Mesodermal cell (in vitro differentiated cells): ENCODE results near the gene REXO4.
"Not testable (repeated sequence)": the region's sequence is repeated elsewhere in the genome, so short reads cannot be mapped to it uniquely, and the experiment has no call there.

Experiments
- H3K27ac ChIP-seq: 2 replicates; pipeline ENCODE4 v1.7.0; 2013; ENCODE audit warnings: mild to moderate bottlenecking, low read depth, low read length, moderate library complexity; ENCODE audit not compliant: severe bottlenecking
- H3K36me3 ChIP-seq: 2 replicates; pipeline ENCODE4 v1.7.1; 2013; ENCODE audit warnings: mild to moderate bottlenecking, low read length, moderate library complexity; ENCODE audit not compliant: control insufficient read depth, insufficient read depth
- H3K4me1 ChIP-seq: one replicate; pipeline ENCODE4 v1.7.1; 2013; ENCODE audit warnings: mild to moderate bottlenecking, low read length; ENCODE audit not compliant: insufficient read depth, control insufficient read depth, poor library complexity, severe bottlenecking
- H3K4me3 ChIP-seq: 2 replicates; pipeline ENCODE4 v1.7.0; 2013; ENCODE audit warnings: low read length, control low read depth, mild to moderate bottlenecking; ENCODE audit not compliant: insufficient read depth, poor library complexity, severe bottlenecking; ENCODE audit errors: extremely low read depth
- H3K9me3 ChIP-seq: 2 replicates; pipeline ENCODE4 v1.7.1; 2013; ENCODE audit warnings: mild to moderate bottlenecking, low read length, moderate library complexity; ENCODE audit not compliant: control insufficient read depth
- WGBS, 2 experiments: methylation state at CpG; one replicate each; pipeline ENCODE4 v1.1.5; 2013; ENCODE audit warnings: missing lambda C conversion rate in 2 of 2; ENCODE audit not compliant: insufficient coverage in 2 of 2; 5-methylcytosine and 5-hydroxymethylcytosine counted together

Gene REXO4

GRCh38 chr9:133397895-133398294, 19.9 kb downstream of the REXO4 start:
- H3K36me3 ChIP-seq = no peaks in the 10 kb centered on the region
- H3K4me3 ChIP-seq = no peak overlapping the region
- H3K9me3 ChIP-seq = no peaks in the 10 kb centered on the region
- no peaks in the 10 kb centered on the region for H3K4me1 ChIP-seq
- 85 to 89% methylated on average over 3 to 9 of the region's 9 CpGs for WGBS, 2 experiments
- H3K27ac ChIP-seq = no peak overlapping the region

- whole genome bisulfite sequencing, 2 experiments = 86 to 92% methylated on average over 3 to 6 of the region's 6 CpGs
- Histone ChIP-seq H3K9me3 (no peaks in the 10 kb centered on the region), H3K27ac (no peak overlapping the region), H3K36me3 (no peaks in the 10 kb centered on the region), H3K4me3 (no peak overlapping the region), H3K4me1 (no peaks in the 10 kb centered on the region)
Measured at GRCh38 chr9:133397370-133397769, 20.4 kb downstream of the REXO4 start.

GRCh38 chr9:133396952-133397351, 20.9 kb downstream of the REXO4 start:
- 35 to 39% methylated on average over 14 of the region's 14 CpGs for WGBS, 2 experiments
- Histone ChIP-seq H3K36me3 (no peaks in the 10 kb centered on the region), H3K4me1 (no peaks in the 10 kb centered on the region), H3K4me3 (no peak overlapping the region), H3K27ac (no peak overlapping the region), H3K9me3 (no peaks in the 10 kb centered on the region)

GRCh38 chr9:133394687-133395271, 23.0 kb downstream of the REXO4 start:
- Histone ChIP-seq H3K36me3 (no peaks in the 10 kb centered on the region), H3K4me1 (no peaks in the 10 kb centered on the region), H3K27ac (no peak overlapping the region), H3K9me3 (peaks cover 4% of the 10 kb centered on the region), H3K4me3 (no peak overlapping the region)
- 56 to 75% methylated on average over 6 to 7 of the region's 8 CpGs for WGBS, 2 experiments

- Histone ChIP-seq H3K27ac (no peak overlapping the region), H3K36me3 (no peaks in the 10 kb centered on the region), H3K4me1 (no peaks in the 10 kb centered on the region), H3K9me3 (peaks cover 4% of the 10 kb centered on the region), H3K4me3 (no peak overlapping the region)
- 83 to 92% methylated on average over 2 to 3 of the region's 3 CpGs for WGBS, 2 experiments
Measured at GRCh38 chr9:133393399-133393798, 24.4 kb downstream of the REXO4 start.

- not testable (repeated sequence) for H3K36me3 ChIP-seq, H3K4me1 ChIP-seq, H3K27ac ChIP-seq, H3K9me3 ChIP-seq, H3K4me3 ChIP-seq
- WGBS, 2 experiments = 92 to 94% methylated on average over 3 of the region's 3 CpGs
Measured at GRCh38 chr9:133392308-133392707, 25.5 kb downstream of the REXO4 start.

- not testable (repeated sequence) for H3K27ac ChIP-seq, H3K4me1 ChIP-seq, H3K4me3 ChIP-seq, H3K36me3 ChIP-seq, H3K9me3 ChIP-seq
- WGBS, 2 experiments = no CpG with 5 or more reads among the region's 4 CpGs
Measured at GRCh38 chr9:133391449-133391848, 26.4 kb downstream of the REXO4 start.

- H3K27ac ChIP-seq = no peak overlapping the region
Measured at GRCh38 chr9:133390713-133391112, 27.1 kb downstream of the REXO4 start.

GRCh38 chr9:133389562-133389961, 28.2 kb downstream of the REXO4 start:
- Histone ChIP-seq H3K4me1 (no peaks in the 10 kb centered on the region), H3K9me3 (peaks cover 4% of the 10 kb centered on the region), H3K4me3 (no peak overlapping the region), H3K36me3 (no peaks in the 10 kb centered on the region), H3K27ac (no peak overlapping the region)
- WGBS, 2 experiments = 91 to 92% methylated on average over 12 of the region's 13 CpGs

More at GRCh38 chr9:133390713-133391112, 27.1 kb downstream of the REXO4 start:
- H3K36me3 ChIP-seq = no peaks in the 10 kb centered on the region
- H3K4me3 ChIP-seq = no peak overlapping the region
- WGBS, 2 experiments = 82 to 89% methylated on average over 6 to 7 of the region's 7 CpGs
- no peaks in the 10 kb centered on the region for H3K4me1 ChIP-seq
- peaks cover 4% of the 10 kb centered on the region for H3K9me3 ChIP-seq

- Histone ChIP-seq H3K36me3 (no peaks in the 10 kb centered on the region), H3K9me3 (peaks cover 4% of the 10 kb centered on the region), H3K4me1 (no peaks in the 10 kb centered on the region), H3K4me3 (no peak overlapping the region), H3K27ac (no peak overlapping the region)
- 86 to 88% methylated on average over 11 to 12 of the region's 12 CpGs for WGBS, 2 experiments
Measured at GRCh38 chr9:133389025-133389557, 28.7 kb downstream of the REXO4 start.

GRCh38 chr9:133387680-133388079, 30.1 kb downstream of the REXO4 start:
- Histone ChIP-seq H3K27ac (no peak overlapping the region), H3K36me3 (no peaks in the 10 kb centered on the region), H3K9me3 (peaks cover 4% of the 10 kb centered on the region), H3K4me3 (no peak overlapping the region), H3K4me1 (no peaks in the 10 kb centered on the region)
- 89 to 90% methylated on average over 8 to 9 of the region's 9 CpGs for WGBS, 2 experiments
